Hepatocyte (in vitro differentiated cells): ENCODE results near the gene ASIP. TPM values are rescaled to one million over a fixed set of nuclear protein-coding genes. Genes with fewer than 3 reads are reported as not detected.

Experiments
- DNase-seq: peaks from one replicate; pipeline ENCODE4 v3.0.0-alpha.2; 2016; ENCODE audit warnings: low spot score
- H2AFZ ChIP-seq: fragments of 200-600 bp; sonication (generic); 2 replicates; pipeline ENCODE4 v1.6.0; 2016; ENCODE audit warnings: antibody characterized with exemption, mild to moderate bottlenecking
- H3K27ac ChIP-seq: fragments of 200-600 bp; sonication (generic); 2 replicates; pipeline ENCODE4 v1.5.1; 2016; ENCODE audit warnings: mild to moderate bottlenecking
- H3K27me3 ChIP-seq: fragments of 200-600 bp; sonication (generic); 2 replicates; pipeline ENCODE4 v1.6.1; 2016
- H3K36me3 ChIP-seq: fragments of 200-600 bp; sonication (generic); replicated peaks from 2 replicates; pipeline ENCODE4 v1.5.1; 2016; ENCODE audit warnings: low read depth; ENCODE audit not compliant: insufficient read depth
- H3K4me1 ChIP-seq: fragments of 200-600 bp; sonication (generic); 2 replicates; pipeline ENCODE4 v1.5.1; 2016; ENCODE audit warnings: mild to moderate bottlenecking, moderate library complexity; ENCODE audit not compliant: insufficient read depth
- H3K4me2 ChIP-seq: fragments of 200-600 bp; sonication (generic); 2 replicates; pipeline ENCODE4 v1.6.0; 2016
- H3K4me3 ChIP-seq: fragments of 200-600 bp; sonication (generic); 2 replicates; pipeline ENCODE4 v1.5.1; 2016; ENCODE audit warnings: mild to moderate bottlenecking
- H3K79me2 ChIP-seq: fragments of 200-600 bp; sonication (generic); 2 replicates; pipeline ENCODE4 v1.6.0; 2017; ENCODE audit warnings: mild to moderate bottlenecking
- H3K9me2 ChIP-seq: fragments of 200-600 bp; sonication (generic); replicated peaks from 2 replicates; pipeline ENCODE4 v1.6.0; 2017; ENCODE audit warnings: mild to moderate bottlenecking; ENCODE audit not compliant: insufficient read depth
- H3K9me3 ChIP-seq: fragments of 200-600 bp; sonication (generic); 2 replicates; pipeline ENCODE4 v1.5.1; 2016; ENCODE audit warnings: low read depth, mild to moderate bottlenecking
- H4K20me1 ChIP-seq: fragments of 200-600 bp; sonication (generic); 2 replicates; pipeline ENCODE4 v1.6.0; 2016; ENCODE audit warnings: mild to moderate bottlenecking; ENCODE audit not compliant: insufficient read depth, poor library complexity, severe bottlenecking
- EZH2 ChIP-seq: fragments of 200-600 bp; sonication (generic); IDR thresholded peaks from 2 replicates; pipeline ENCODE4 v1.6.1; 2016; ENCODE audit warnings: antibody characterized with exemption, mild to moderate bottlenecking, borderline replicate concordance
- EZH2phosphoT487 ChIP-seq: fragments of 200-600 bp; sonication (generic); IDR thresholded peaks from one replicate; pipeline ENCODE4 v1.6.1; 2018; ENCODE audit warnings: antibody characterized with exemption, mild to moderate bottlenecking, low read depth, moderate library complexity; ENCODE audit not compliant: unreplicated experiment, severe bottlenecking
- WGBS: methylation state at CpG from one replicate; pipeline ENCODE4 v1.1.6; 2016; ENCODE audit warnings: low lambda C conversion rate; ENCODE audit errors: missing lambda C conversion rate; 5-methylcytosine and 5-hydroxymethylcytosine counted together
- polyA plus RNA-seq: library from polyadenylated mRNA; unstranded; fragments of >200 nt; fragmentation: Nextera tagmentation; extraction: Ambion mirVana; gene quantifications from 2 replicates; pipeline ENCODE4 v1.2.1, GENCODE V29; 2016
- total RNA-seq: library from RNA; depleted of rRNA; stranded (reverse); fragments of >200 nt; gene quantifications from 2 replicates; pipeline ENCODE4 v1.2.3, GENCODE V29; 2014
- TF ChIP-seq, protein P1 (sequence below): fragments of 200-600 bp; sonication (generic); IDR thresholded peaks from 2 replicates; pipeline ENCODE4 v1.5.1; 2016; ENCODE audit warnings: antibody characterized with exemption, mild to moderate bottlenecking; ENCODE audit not compliant: poor library complexity

The ASIP gene
- total and polyA plus RNA-seq, 2 experiments from 2014 or later, result 3.3 TPM; not detected in 1

DNA sequence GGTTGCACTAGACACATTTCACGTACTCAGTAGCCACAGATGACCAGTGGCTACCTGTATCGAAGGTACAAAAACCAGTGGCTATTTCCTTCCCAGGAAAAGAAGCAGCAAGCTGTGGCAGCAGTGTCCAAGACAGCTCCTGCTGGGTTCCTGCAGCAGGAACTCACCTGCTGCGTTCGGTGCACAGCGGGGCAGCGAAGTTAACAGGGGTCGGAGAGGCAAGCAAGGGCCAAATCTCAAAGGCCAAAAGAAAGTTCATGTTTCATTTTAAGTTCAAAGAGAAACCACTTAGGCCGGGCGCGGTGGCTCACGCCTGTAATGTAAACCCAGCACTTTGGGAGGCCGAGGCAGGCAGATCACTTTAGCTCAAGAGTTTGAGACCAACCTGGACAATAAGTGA, 26.9 kb downstream of the ASIP start:
- WGBS, result 95% methylated on average over 12 of the region's 12 CpGs
- Histone ChIP-seq H3K4me1 (no peaks in the 10 kb centered on the region), H3K27ac (no peak overlapping the region), H3K79me2 (no peaks in the 10 kb centered on the region), H2AFZ (no peak overlapping the region), H4K20me1 (no peaks in the 10 kb centered on the region), H3K27me3 (no peaks in the 10 kb centered on the region), H3K9me2 (no peaks in the 10 kb centered on the region), H3K9me3 (no peaks in the 10 kb centered on the region), H3K4me3 (no peak overlapping the region), H3K4me2 (no peak overlapping the region), H3K36me3 (no peaks in the 10 kb centered on the region)
- TF ChIP-seq EZH2phosphoT487 (no peak), EZH2 (no peak)
- TF ChIP-seq, protein P1, sequence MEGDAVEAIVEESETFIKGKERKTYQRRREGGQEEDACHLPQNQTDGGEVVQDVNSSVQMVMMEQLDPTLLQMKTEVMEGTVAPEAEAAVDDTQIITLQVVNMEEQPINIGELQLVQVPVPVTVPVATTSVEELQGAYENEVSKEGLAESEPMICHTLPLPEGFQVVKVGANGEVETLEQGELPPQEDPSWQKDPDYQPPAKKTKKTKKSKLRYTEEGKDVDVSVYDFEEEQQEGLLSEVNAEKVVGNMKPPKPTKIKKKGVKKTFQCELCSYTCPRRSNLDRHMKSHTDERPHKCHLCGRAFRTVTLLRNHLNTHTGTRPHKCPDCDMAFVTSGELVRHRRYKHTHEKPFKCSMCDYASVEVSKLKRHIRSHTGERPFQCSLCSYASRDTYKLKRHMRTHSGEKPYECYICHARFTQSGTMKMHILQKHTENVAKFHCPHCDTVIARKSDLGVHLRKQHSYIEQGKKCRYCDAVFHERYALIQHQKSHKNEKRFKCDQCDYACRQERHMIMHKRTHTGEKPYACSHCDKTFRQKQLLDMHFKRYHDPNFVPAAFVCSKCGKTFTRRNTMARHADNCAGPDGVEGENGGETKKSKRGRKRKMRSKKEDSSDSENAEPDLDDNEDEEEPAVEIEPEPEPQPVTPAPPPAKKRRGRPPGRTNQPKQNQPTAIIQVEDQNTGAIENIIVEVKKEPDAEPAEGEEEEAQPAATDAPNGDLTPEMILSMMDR, result no peak
- DNase-seq, result no peak

DNA sequence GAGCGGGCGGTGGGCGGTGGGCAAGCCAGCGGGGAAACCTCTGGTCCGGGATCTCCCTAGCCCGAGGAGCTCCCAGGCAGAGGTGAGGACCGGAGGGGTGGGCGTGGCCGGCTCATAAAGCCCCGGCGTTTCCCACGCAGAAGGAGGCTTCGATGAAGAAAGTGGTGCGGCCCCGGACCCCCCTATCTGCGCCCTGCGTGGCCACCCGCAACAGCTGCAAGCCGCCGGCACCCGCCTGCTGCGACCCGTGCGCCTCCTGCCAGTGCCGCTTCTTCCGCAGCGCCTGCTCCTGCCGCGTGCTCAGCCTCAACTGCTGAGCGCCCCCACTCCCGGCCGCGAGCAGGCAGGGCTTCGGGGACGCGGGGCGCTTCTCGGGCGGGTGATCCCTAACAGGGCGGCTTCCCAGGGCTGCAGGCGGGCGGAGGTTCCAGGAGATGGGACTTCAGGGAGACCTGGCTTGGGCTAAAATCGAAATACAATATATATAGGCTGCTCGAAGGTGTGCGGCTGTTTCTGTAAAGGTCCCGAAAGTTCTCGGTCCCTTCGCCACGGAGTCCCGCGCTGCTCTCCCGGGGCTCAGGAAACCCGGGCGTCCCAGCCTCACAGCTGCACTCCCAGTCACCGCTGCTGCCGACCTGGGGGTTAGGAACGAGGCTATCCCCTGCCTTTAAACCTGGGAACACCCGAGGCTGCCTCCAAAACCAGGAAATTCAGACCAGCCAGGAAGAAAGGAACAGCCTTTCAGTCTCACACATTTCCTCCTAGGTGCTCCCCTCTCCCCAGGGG, 27.8 kb downstream of the ASIP start:
- Histone ChIP-seq H3K36me3 (no peaks in the 10 kb centered on the region), H3K4me3 (peak overlapping the region; percentile 21), H2AFZ (peak overlapping the region; percentile 54), H3K9me3 (no peaks in the 10 kb centered on the region), H3K9me2 (no peaks in the 10 kb centered on the region), H3K79me2 (no peaks in the 10 kb centered on the region), H3K27ac (no peak overlapping the region), H3K4me1 (no peaks in the 10 kb centered on the region), H3K27me3 (no peaks in the 10 kb centered on the region), H4K20me1 (no peaks in the 10 kb centered on the region), H3K4me2 (peak overlapping the region; percentile 88)
- TF ChIP-seq EZH2phosphoT487 (no peak), EZH2 (no peak)
- TF ChIP-seq, protein P1, result no peak
- WGBS, result 30% methylated on average over 57 of the region's 58 CpGs
- DNase-seq, result peak; percentile 59

DNA sequence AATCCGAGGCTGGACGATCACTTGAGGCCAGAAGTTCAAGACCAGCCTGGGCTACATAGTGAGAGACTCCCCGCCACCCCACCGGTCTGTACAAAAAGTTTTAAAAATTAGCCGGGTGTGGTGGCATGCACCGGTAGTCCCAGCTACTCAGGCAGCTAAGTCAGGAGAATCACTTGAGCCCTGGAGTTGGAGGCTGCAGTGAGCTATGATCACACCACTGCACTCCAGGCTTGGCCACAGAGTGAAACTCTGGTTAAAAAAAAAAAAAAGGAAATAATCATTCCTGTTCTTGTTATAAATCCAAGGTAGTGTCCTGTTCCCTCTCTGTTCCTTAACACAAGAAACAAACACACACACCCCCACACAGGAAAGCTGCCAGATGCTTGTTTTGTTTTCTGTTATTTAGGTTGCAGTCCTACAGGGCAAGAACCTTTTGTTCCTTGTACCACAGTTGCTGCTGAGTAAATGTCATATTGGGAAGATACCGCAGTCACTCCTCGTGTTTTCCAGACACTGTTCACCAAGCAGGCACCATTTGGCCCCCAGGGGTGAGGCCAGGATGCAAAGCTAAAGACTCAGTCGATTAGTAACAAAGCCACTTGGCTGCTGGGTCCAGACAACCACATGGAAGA, 28.9 kb downstream of the ASIP start:
- H3K4me3 ChIP-seq, result no peak overlapping the region
- no peaks in the 10 kb centered on the region for H3K9me3 ChIP-seq
- H3K4me2 ChIP-seq, result no peak overlapping the region
- H3K27me3 ChIP-seq, result no peaks in the 10 kb centered on the region
- no peaks in the 10 kb centered on the region for H3K9me2 ChIP-seq
- WGBS, result 89% methylated on average over 9 of the region's 9 CpGs
- no peak for DNase-seq
- no peaks in the 10 kb centered on the region for H3K79me2 ChIP-seq
- H3K27ac ChIP-seq, result no peak overlapping the region
- TF ChIP-seq EZH2, result no peak
- TF ChIP-seq, protein P1, result no peak
- TF ChIP-seq EZH2phosphoT487, result no peak
- H4K20me1 ChIP-seq, result no peaks in the 10 kb centered on the region
- H2AFZ ChIP-seq, result no peak overlapping the region
- no peaks in the 10 kb centered on the region for H3K4me1 ChIP-seq
- H3K36me3 ChIP-seq, result no peaks in the 10 kb centered on the region
